Right lobe of liver (tissue), 6 donors: ENCODE data around the gene PAX8. TPM values are rescaled to one million over a fixed set of nuclear protein-coding genes. Genes with fewer than 3 reads are reported as not detected.

Source experiments
- ATAC-seq, 4 donors: fragments of 200-7000 bp; cut with Tn5 transposase; one replicate each; pipeline ENCODE4 v1.9.1; 2020; ENCODE audit warnings: mild to moderate bottlenecking in 4 of 4, moderate library complexity in 4 of 4
- DNase-seq, 3 donors: peaks; one replicate each; pipeline ENCODE4 v3.0.0-alpha.2; 2020
- H3K27ac ChIP-seq, 3 donors: fragments of 200-600 bp; one replicate each; pipeline ENCODE4 v1.8.0; 2022
- H3K27me3 ChIP-seq, 2 donors: fragments of 200-600 bp; one replicate each; pipeline ENCODE4 v1.8.0; 2022
- H3K36me3 ChIP-seq, 4 donors: fragments of 200-600 bp; sonication (generic) in 1 of 4; one replicate each; pipeline versions ENCODE4 v1.5.1 to v1.8.0; 2017 to 2022; ENCODE audit warnings: control low read depth in 1 of 4
- H3K4me1 ChIP-seq, 4 donors: fragments of 200-600 bp; sonication (generic) in 1 of 4; one replicate each; pipeline versions ENCODE4 v1.5.1 to v1.8.0; 2017 to 2022; ENCODE audit warnings: control low read depth in 1 of 4
- H3K4me3 ChIP-seq, 3 donors: fragments of 200-600 bp; one replicate each; pipeline ENCODE4 v1.8.0; 2022
- H3K9me3 ChIP-seq, 4 donors: fragments of 200-600 bp; sonication (generic) in 1 of 4; one replicate each; pipeline versions ENCODE4 v1.5.1 to v1.8.0; 2017 to 2022; ENCODE audit warnings: control low read depth in 1 of 4
- CTCF ChIP-seq, 4 donors: fragments of 200-600 bp in 3 of 4; fragments of 450-650 bp in 1 of 4; IDR thresholded peaks; one replicate each; pipeline versions ENCODE4 v1.5.1 to v1.8.0; 2016 to 2022; ENCODE audit warnings: antibody characterized with exemption in 4 of 4, mild to moderate bottlenecking in 2 of 4
- POLR2A ChIP-seq: fragments of 450-650 bp; IDR thresholded peaks from one replicate; pipeline ENCODE4 v1.6.1; 2017; ENCODE audit warnings: antibody characterized with exemption, mild to moderate bottlenecking
- WGBS: methylation state at CpG from one replicate; pipeline ENCODE4 v1.1.6; 2018; ENCODE audit warnings: low coverage, low lambda C conversion rate; ENCODE audit not compliant: insufficient coverage; ENCODE audit errors: missing lambda C conversion rate; 5-methylcytosine and 5-hydroxymethylcytosine counted together
- intact Hi-C, 2 donors: fragments of 100-400 bp; cut with DNase I; formaldehyde crosslinking; loops; one replicate each; pipeline versions ENCODE4 v1.11.2 to v1.14.1; 2022
- total RNA-seq, 6 experiments: library from RNA; depleted of rRNA in 2 of 6; stranded (reverse); fragments of >200 nt in 2 of 6; fragmentation: NEBNext Ultra II Directional in 3 of 6; extraction: Animal tissue kit (Norgen Biotek cat#: 25700) in 3 of 6; gene quantifications; one replicate each; pipeline versions ENCODE4 v1.1.0 to v1.2.4, GENCODE V29; 2016 to 2023
- donor health status: DM: no; HTN: yes; CAD: no.
- donor health status: DM: no; HTN: no; CAD: no.
- donor health status: DM: no; HTN: no; CAD: no.
- donor health status: DM: no; HTN: yes; CAD: no.
- donor health status: DM: no; HTN: yes; CAD: no.

The PAX8 gene
- total RNA-seq, 6 experiments from 2014 or later: 0.27 to 1.9 (median 0.86) TPM

GRCh38 chr2:113216891-113217454 lies 61.7 kb downstream of the PAX8 start:
- Histone ChIP-seq H3K36me3 (no peaks in the 10 kb centered on the region), H3K9me3 (no peaks in the 10 kb centered on the region), H3K27ac (peak overlapping the region; percentile 84 to 93 (median 90)), H3K4me3 (no peak overlapping the region), H3K27me3 (no peaks in the 10 kb centered on the region), H3K4me1 (peaks cover 0 to 36% (median 14%) of the 10 kb centered on the region in 4 donors)
- intact Hi-C loops: no loop called here
- no peak for TF ChIP-seq POLR2A
- DNase-seq (peak in 1 of 3 donors; percentile 14), ATAC-seq (no peak)
- WGBS: 67% methylated on average over 1 of the region's 6 CpGs

- no CpG with 5 or more reads among the region's 2 CpGs for WGBS
- DNase-seq: peak in 1 of 3 donors; percentile 42
- TF ChIP-seq CTCF (IDR thresholded peaks at IDR 0.05) (no peak), POLR2A (no peak)
- no peak overlapping the region for H3K4me3 ChIP-seq
- H3K36me3 ChIP-seq: no peaks in the 10 kb centered on the region
- ATAC-seq: no peak
- peaks cover 0 to 36% (median 14%) of the 10 kb centered on the region in 4 donors for H3K4me1 ChIP-seq
- no peaks in the 10 kb centered on the region for H3K9me3 ChIP-seq
- no peak overlapping the region for H3K27ac ChIP-seq
- intact Hi-C loops: no loop called here
- no peaks in the 10 kb centered on the region for H3K27me3 ChIP-seq
Observed at GRCh38 chr2:113216321-113216720, 62.4 kb downstream of the PAX8 start.

DNA sequence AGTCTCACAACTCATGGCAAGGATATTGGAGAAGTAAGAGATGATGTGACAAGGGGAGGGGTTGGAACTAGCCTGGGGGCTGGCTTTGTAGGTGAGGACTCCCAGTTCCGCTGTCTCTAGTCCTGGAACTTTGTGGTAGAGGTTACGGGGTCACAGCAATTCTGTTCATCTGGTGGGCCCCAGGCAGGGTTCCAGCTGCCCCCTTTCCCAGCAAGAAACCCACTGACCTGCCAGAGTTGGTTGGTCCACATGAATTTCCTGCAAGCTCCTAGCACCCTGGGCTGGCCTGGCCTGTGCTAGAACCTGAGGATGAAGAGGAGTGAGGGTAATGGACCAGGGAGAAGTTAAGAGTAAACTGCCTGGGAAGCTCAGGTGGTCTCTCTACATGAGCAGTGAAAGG lies 63.7 kb downstream of the PAX8 start:
- WGBS: 100% methylated on average over 2 of the region's 2 CpGs
- ATAC-seq: no peak
- Histone ChIP-seq H3K9me3 (no peaks in the 10 kb centered on the region), H3K4me1 (peaks cover 0 to 32% (median 14%) of the 10 kb centered on the region in 4 donors), H3K27me3 (no peaks in the 10 kb centered on the region), H3K36me3 (no peaks in the 10 kb centered on the region), H3K27ac (no peak overlapping the region), H3K4me3 (no peak overlapping the region)
- intact Hi-C loops: no loop called here
- TF ChIP-seq POLR2A: no peak
- TF ChIP-seq CTCF (IDR thresholded peaks at IDR 0.05): no peak
- no peak for DNase-seq

DNA sequence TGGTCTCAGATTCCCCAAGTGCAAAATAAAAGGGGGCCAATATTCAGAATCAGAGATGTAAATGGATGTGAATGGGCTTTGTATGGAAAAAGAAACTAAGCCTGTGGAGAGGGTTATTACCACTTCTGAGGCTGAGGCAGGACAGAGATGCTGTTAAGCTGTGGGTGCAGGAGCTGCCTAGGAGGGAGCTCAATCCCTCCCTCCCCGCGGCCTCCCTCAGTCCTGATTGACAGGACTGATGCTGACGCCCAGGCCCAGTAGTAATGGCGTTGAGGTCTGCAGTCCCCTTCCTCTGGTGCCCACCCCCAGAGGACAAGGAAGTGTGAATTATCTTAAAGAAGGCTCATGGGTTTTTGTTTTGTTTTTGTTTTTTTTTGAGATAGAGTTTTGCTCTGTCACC lies 64.6 kb downstream of the PAX8 start:
- no peak overlapping the region for H3K4me3 ChIP-seq
- H3K27ac ChIP-seq: no peak overlapping the region
- no peaks in the 10 kb centered on the region for H3K9me3 ChIP-seq
- DNase-seq: no peak
- H3K36me3 ChIP-seq: no peaks in the 10 kb centered on the region
- ATAC-seq: no peak
- intact Hi-C loops: no loop called here
- peaks cover 0 to 22% (median 11%) of the 10 kb centered on the region in 4 donors for H3K4me1 ChIP-seq
- TF ChIP-seq CTCF (IDR thresholded peaks at IDR 0.05) (no peak), POLR2A (no peak)
- no CpG with 5 or more reads among the region's 4 CpGs for WGBS
- H3K27me3 ChIP-seq: no peaks in the 10 kb centered on the region

DNA sequence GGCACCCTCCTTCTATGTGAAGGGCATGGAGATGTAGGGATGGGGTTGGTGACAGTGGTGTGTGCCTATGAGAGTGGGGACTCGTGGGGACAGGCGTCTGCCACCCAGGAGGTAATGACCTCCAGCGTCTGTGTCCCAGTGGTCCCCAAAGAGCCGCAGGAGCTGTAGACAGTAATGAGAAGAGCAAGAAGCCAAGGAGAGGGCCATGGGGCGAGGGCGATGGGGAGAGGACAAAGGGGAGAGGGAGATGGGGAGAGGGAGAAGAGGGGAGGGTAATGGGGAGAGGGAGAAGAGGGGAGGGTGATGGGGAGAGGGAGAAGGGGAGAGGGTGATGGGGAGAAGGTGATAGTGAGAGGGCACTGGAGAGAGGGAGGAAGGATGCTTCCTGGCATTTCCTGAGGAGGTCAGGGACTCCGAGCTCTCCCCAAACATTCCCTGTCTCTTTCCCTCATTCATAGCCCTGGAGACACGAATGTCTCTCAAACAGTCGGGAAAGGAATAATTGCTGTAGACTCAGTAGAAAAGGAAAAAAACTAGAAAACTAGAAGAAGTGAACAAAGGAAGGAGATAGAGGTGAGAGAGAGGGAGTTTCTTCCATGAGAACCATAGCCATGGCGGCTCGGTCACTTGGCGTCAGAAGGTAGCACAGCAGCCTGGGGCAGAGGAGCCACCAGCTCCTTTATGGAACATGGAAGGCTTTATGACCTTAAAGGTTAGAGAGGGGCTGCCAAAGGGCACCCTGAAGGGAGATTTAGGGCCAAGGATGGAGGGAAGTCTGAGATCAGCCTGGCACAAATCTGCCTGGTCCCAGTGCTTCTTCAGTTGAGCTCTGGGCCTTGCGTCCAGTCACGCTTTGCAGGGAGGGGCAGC lies 65.4 kb downstream of the PAX8 start:
- ATAC-seq (no peak), DNase-seq (no peak)
- Histone ChIP-seq H3K27ac (no peak overlapping the region), H3K9me3 (no peaks in the 10 kb centered on the region), H3K4me3 (no peak overlapping the region), H3K36me3 (no peaks in the 10 kb centered on the region), H3K4me1 (peaks cover 0 to 15% (median 7%) of the 10 kb centered on the region in 4 donors), H3K27me3 (no peaks in the 10 kb centered on the region)
- WGBS: 91% methylated on average over 9 of the region's 14 CpGs
- intact Hi-C loops: no loop called here
- TF ChIP-seq CTCF (IDR thresholded peaks at IDR 0.05) (no peak), POLR2A (no peak)
